ENCODE measurements around the gene CTTN.

CTTN gene

DNA sequence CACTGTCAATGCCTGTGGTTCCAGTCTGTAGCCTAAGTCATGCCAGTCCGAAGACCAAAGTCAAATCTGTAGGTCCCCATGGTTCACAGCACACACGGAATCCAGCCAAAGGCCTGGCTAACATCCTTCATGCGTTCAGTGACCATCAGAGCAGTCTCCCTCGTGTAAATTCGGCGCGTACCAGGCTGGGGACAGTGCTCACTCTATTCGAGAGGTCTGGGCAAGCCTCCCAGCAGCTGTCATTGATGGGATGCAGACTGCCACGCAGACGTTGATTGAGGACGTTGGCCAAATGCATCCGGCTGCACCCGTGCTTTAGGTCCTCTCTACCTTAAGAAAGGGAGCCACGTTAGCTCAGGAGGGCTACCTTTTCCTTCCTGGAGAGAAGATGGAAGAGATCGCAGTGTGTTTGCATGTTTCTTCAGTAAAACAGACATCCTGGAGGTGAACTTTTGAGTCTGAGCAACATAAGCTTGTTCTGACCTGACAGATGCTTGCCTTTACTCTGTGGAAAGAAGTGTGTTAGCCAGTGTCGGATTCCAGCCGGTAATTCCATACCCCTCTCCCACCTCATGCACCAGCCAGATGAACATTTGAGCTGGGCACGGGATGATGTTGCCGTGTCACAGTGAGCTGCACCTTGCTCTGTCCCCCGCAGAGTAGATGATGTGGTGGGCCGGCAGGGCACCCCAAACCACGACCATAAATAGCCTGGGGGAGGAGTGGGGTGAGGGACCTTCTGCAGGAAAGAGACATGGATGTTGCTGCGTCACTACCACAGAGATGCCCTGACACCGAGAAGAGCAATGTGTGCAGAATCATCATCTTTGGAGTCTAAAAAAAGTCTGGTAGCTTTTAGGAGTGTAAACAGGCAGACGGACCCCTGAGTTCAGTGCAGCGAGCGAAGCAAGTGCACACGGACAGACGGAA, 12.2 kb downstream of the CTTN start:
- no peak for DNase-seq

- DNase-seq = no peak
These were observed 13.6 kb downstream of the CTTN start for GRCh38 chr11:70411713-70412452.

DNA sequence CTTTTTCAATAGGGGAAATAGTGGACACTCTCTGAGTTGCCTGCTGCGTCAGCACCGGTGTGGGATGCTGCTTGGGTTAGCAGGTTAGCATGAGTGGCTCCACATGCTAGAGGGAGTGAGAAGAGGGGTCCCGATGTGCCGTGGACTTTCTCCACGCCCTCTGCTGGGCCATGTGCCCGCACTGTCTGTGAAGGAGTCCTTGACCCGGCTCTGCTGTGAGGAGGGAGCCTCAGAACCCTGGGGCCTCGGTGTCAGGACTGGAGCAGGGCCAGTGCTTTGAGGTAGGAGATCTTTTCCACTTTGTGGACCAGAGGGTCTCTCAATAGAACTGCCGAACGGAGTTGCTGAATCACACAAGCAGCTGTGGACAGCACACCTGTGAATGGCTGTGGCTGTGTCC, 14.8 kb downstream of the CTTN start:
- DNase-seq = no peak

- no peak for DNase-seq
These were observed 16.2 kb downstream of the CTTN start for GRCh38 chr11:70414341-70415100.

- no peak for DNase-seq
These were observed 16.9 kb downstream of the CTTN start for GRCh38 chr11:70415191-70415590.

DNA sequence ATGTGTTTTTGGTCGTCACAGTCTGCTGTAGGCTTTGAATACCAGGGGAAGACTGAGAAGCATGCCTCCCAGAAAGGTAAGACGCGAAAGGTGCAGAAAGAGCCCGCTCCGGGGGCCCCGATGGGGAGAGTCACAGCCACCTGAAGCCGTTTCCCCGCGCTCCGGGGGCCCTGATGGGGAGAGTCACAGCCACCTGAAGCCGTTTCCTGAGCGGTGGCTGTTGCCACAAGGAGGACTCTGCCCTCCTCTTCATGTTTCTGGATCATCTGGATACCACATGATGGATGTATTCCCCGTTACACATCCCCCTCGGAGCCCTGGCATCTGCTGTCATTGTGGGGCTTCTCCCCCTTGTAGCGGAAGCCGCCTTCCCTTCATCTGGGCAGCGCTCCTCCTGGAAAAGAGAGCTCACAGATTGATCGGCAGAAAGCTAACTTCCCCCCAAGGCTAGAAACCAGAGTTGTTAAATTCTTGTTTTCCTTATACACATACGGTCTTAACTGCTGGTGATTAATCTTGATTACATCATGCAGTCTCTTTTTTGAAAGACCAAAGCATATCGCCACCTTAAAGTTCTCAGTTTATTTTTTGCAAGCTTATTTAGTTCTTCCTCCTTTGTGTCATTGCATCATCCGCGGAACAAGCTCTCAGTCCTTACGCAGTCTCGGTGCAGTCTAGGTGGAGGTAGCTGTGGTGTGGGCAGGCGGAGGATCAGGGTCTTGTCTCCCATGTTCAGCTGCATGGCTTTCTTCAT, 17.5 kb downstream of the CTTN start:
- DNase-seq = no peak

DNA sequence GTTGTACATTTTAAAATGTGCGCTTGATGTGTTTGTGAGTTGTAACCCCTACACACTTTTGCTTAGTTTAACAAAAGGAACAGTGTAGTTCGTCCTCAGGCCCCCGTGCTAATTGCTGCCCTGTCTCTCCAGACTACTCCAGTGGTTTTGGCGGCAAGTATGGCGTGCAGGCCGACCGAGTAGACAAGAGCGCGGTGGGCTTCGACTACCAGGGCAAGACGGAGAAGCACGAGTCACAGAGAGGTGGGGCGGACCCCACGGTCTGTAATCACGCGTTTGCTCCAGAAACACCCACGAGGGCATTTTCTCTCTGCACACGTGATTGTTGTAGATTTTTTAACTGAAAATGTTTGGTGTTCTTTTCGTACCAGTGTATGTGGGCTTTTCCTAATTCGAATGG, 18.6 kb downstream of the CTTN start:
- no peak for DNase-seq

DNA sequence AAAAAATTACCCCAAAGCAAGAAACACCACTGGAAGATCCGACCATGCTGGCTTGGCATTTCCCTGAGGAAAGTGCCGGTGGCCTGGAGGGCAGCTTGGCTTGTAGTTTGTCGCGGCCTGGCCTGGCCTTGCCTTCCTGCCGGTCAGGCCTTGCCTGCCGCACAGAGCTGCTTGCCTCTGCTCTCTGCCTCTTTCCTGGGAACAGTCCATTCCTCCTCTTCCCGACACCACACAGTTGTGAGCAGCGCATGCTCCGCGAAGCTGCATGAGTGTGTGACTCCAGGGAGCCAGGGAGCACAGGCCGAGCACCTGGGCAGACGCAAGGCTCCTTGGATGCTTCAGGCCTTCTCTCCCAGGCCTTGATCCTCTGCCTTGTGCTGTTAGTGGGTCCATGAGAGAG, 19.8 kb downstream of the CTTN start:
- no peak for DNase-seq

DNA sequence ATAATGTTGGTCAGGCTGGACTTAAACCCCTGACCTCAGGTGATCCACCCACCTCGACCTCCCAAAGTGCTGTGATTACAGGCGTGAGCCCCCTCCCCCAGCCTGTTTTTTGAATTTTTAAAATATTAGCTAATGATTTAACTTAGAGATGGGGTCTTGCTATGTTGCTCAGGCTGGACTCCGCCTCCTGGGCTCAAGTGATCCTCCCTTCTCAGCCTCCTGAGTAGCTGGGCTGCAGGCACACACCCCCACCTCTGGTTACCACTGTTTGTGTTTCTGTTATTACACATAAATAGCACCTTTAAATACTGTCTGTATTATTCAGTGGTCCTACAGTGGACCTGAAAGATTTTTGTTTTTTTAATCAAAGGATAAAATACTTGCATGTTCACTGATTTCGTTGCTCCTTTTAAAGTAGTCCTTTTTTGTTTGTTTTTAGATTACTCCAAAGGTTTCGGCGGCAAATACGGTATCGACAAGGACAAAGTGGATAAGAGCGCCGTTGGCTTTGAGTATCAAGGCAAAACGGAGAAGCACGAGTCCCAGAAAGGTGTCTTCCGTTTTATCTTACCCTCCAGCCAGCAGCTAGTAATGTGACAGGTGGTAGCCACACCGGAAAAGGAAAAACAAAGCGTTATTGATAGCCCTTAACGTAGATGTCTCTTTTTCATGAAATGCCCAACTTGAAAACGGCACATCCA, 21.1 kb downstream of the CTTN start:
- no peak for DNase-seq

DNA sequence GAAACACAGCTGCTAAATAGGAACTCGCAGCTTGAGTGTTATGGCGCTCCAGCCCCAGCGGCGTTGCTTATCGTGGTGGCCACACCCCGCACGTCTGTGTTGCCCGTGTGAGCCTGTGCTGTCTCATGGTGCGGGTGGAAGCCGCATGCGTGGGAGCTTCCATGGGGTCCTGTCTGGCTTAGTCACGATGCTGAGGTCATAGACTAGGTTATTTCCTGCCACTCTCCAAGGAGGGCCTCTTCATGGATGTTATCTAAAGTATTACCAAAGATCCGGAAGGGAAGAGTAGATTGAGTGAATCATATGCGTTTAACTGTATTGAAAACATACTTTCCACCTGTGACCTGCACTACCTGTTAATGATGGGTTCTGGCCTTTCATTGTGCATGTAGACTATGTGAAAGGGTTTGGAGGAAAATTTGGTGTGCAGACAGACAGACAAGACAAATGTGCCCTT, 21.7 kb downstream of the CTTN start:
- DNase-seq = no peak

- no peak for DNase-seq
These were observed 22.2 kb downstream of the CTTN start for GRCh38 chr11:70420496-70420895.

- DNase-seq = no peak
These were observed 22.8 kb downstream of the CTTN start for GRCh38 chr11:70421123-70421522.

GRCh38 chr11:70422692-70423522, 24.6 kb downstream of the CTTN start:
- DNase-seq = no peak

DNA sequence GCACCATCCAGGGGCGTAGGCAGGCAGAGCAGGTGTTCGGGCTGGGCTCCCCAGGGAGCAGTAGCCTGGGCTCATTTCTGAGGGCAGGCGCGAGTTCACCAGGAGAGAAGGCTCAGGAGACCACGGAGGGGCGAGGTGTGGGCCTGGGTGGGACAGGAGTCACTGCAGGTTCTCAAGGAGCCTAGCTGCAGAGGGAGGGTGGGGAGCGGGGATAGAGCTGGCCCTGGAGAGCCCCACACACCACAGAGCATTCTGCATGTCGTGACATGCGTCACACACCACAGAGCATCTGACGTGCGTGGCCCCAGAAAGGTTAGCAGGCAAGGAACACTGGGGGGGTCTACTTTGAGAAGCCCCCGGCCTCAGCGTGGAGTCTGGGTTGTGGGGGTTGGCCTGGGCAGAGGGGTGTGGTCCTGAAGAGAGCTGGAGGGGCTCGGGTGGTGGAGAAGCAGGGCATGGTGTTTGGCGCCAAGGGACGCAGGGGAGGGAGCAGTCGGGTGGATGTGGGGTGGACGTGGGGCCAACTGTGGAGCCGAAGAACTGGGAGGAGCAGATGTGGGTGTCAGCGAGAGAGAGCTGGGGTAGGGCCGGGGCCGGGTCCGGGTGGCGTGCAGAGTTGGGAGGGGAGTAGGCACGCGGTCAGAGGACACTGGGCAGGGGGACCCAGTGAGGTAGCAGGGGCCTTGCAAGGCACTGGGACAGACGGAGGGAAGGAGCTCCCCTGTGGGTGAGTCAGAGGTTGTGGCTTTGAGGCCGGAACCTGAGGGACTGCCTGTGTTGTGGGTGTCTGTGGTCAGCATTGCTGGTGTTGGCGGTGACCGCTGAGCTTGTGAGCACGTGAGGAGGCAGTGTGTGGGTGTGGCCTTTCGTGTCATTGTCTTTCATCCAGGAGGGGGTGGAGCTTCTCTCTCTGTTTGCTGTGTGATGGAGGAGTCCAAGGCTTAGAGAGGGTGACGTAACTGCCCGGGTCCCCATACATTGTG, 25.5 kb downstream of the CTTN start:
- peak; percentile 77 for DNase-seq

- DNase-seq = no peak
These were observed 26.5 kb downstream of the CTTN start for GRCh38 chr11:70424765-70425344.

- no peak for DNase-seq
These were observed 29.1 kb downstream of the CTTN start for GRCh38 chr11:70427436-70427835.

- DNase-seq = no peak
These were observed 30.5 kb downstream of the CTTN start for GRCh38 chr11:70428701-70429427.

- DNase-seq = no peak
These were observed 31.0 kb downstream of the CTTN start for GRCh38 chr11:70429428-70429705.
